GM12878 (cell line): ENCODE results near the gene PROZ. TPM values are rescaled to one million over a fixed set of nuclear protein-coding genes. Genes with fewer than 3 reads are reported as not detected.

Experiments used
- ATAC-seq: fragments of 200-7000 bp; cut with Tn5 transposase; 3 replicates; pipeline ENCODE4 v1.9.1; 2020; ENCODE audit warnings: mild to moderate bottlenecking, moderate library complexity
- BruUV-seq: library from RNA; stranded (reverse); fragments of 400-500 nt; replicated peaks from 2 replicates; lab custom pipeline; 2021; lab: Mats Ljungman, UMichigan
- CTCF ChIA-PET: fragments of 300-600 bp; sonication (Branson Sonifier 250); formaldehyde crosslinking; extraction: SDS; loops from one replicate; lab custom pipeline; 2021; ENCODE audit warnings: inconsistent platforms; lab: Yijun Ruan, JAX
- POLR2A ChIA-PET: fragments of 350-600 bp; formaldehyde crosslinking; extraction: SDS; loops from one replicate; lab custom pipeline; 2021; ENCODE audit warnings: inconsistent platforms; lab: Charles Lee
- RAD21 ChIA-PET: fragments of 300-600 bp; sonication (Branson Sonifier 250); formaldehyde crosslinking; loops from one replicate; lab custom pipeline; 2023; ENCODE audit warnings: antibody characterized with exemption; ENCODE audit not compliant: unreplicated experiment; lab: Charles Lee
- SMC1A ChIA-PET: fragments of 300-600 bp; sonication (Branson Sonifier 250); formaldehyde crosslinking; loops from one replicate; lab custom pipeline; 2023; ENCODE audit not compliant: unreplicated experiment, uncharacterized antibody; lab: Charles Lee
- DNase-seq: peaks from one replicate; pipeline ENCODE4 v3.0.0-alpha.2; 2011; ENCODE audit warnings: low read depth, low spot score
- FAIRE-seq: peaks from 3 replicates; lab custom pipeline; 2011; peaks lifted over from hg19 to GRCh38; lab: Jason Lieb, UNC
- H2AFZ ChIP-seq: 2 replicates; pipeline ENCODE4 v1.6.0; 2011; ENCODE audit warnings: low read depth, low read length, control low read depth; ENCODE audit not compliant: control insufficient read depth
- H3K27ac ChIP-seq: 2 replicates; pipeline ENCODE4 v1.5.1; 2011; ENCODE audit warnings: control low read depth; ENCODE audit not compliant: control insufficient read depth, insufficient read depth
- H3K27me3 ChIP-seq, 2 experiments: replicated peaks in 1 of 2; 2 replicates each; pipeline versions ENCODE4 v1.6.0 to v1.6.1; 2011; ENCODE audit warnings: low read length in 1 of 2; ENCODE audit not compliant: control insufficient read depth in 2 of 2, insufficient read depth in 2 of 2
- H3K36me3 ChIP-seq, 2 experiments: 2 replicates each; pipeline ENCODE4 v1.5.1; 2011; ENCODE audit warnings: low read length in 1 of 2; ENCODE audit not compliant: control insufficient read depth in 2 of 2, insufficient read depth in 2 of 2
- H3K4me1 ChIP-seq: 2 replicates; pipeline ENCODE4 v1.6.1; 2011; ENCODE audit warnings: mild to moderate bottlenecking, low read length, moderate library complexity, mixed read lengths; ENCODE audit not compliant: control insufficient read depth, insufficient read depth
- H3K4me2 ChIP-seq: 2 replicates; pipeline ENCODE4 v1.6.0; 2011; ENCODE audit warnings: control low read depth; ENCODE audit not compliant: control insufficient read depth, insufficient read depth
- H3K4me3 ChIP-seq: fragments of 200-600 bp; sonication (generic); 2 replicates; pipeline ENCODE4 v1.5.1; 2016
- H3K79me2 ChIP-seq: 2 replicates; pipeline ENCODE4 v1.6.0; 2011; ENCODE audit warnings: low read length; ENCODE audit not compliant: control insufficient read depth, insufficient read depth
- H3K9ac ChIP-seq: 2 replicates; pipeline ENCODE4 v1.8.0; 2011; ENCODE audit warnings: low read length, control low read depth, mixed read lengths; ENCODE audit not compliant: control insufficient read depth, insufficient read depth
- H3K9me3 ChIP-seq: replicated peaks from 3 replicates; pipeline ENCODE4 v1.5.1; 2011; ENCODE audit warnings: mild to moderate bottlenecking, low read length; ENCODE audit not compliant: control insufficient read depth, insufficient read depth
- H4K20me1 ChIP-seq: 2 replicates; pipeline ENCODE4 v1.6.0; 2011; ENCODE audit not compliant: control insufficient read depth, insufficient read depth
- FOXK2 ChIP-seq: fragments of 450-650 bp; IDR thresholded peaks from 2 replicates; pipeline ENCODE4 v1.6.1; 2017; ENCODE audit warnings: mild to moderate bottlenecking, moderate library complexity
- JUNB ChIP-seq: IDR thresholded peaks from 2 replicates; pipeline ENCODE4 v1.6.1; 2016; ENCODE audit warnings: antibody characterized with exemption, mild to moderate bottlenecking
- MTA3 ChIP-seq: IDR thresholded peaks from 2 replicates; pipeline ENCODE4 v1.6.1; 2012; ENCODE audit warnings: low read length, inconsistent platforms, borderline replicate concordance
- NR2C1 ChIP-seq: fragments of 450-650 bp; IDR thresholded peaks from 2 replicates; pipeline ENCODE4 v1.6.1; 2017; ENCODE audit warnings: antibody characterized with exemption, mild to moderate bottlenecking, moderate library complexity
- POLR2AphosphoS2 ChIP-seq: IDR thresholded peaks from 2 replicates; pipeline ENCODE4 v1.6.1; 2011; ENCODE audit warnings: low read depth, mild to moderate bottlenecking, low read length, improper control_type of control experiment, moderate library complexity
- RAD21 ChIP-seq: IDR thresholded peaks from 2 replicates; pipeline ENCODE4 v1.6.1; 2011; ENCODE audit warnings: mild to moderate bottlenecking, low read depth, low read length, moderate library complexity; ENCODE audit not compliant: insufficient read depth
- STAT1 ChIP-seq: fragments of 450-650 bp; conservative IDR thresholded peaks from 2 replicates; pipeline ENCODE4 v1.6.1; 2014; ENCODE audit warnings: antibody characterized with exemption, mild to moderate bottlenecking
- ZBED1 ChIP-seq: IDR thresholded peaks from 2 replicates; pipeline ENCODE4 v1.6.1; 2016; ENCODE audit warnings: borderline replicate concordance
- ZZZ3 ChIP-seq: IDR thresholded peaks from 2 replicates; pipeline ENCODE4 v1.6.1; 2011; ENCODE audit warnings: low read depth; ENCODE audit not compliant: control insufficient read depth, insufficient read length
- WGBS: methylation state at CpG from one replicate; pipeline ENCODE4 v1.1.6; 2016; ENCODE audit warnings: low lambda C conversion rate; ENCODE audit not compliant: insufficient replicate concordance, insufficient coverage; ENCODE audit errors: missing lambda C conversion rate; 5-methylcytosine and 5-hydroxymethylcytosine counted together
- in situ Hi-C: fragments of 300-500 bp; cut with MboI; formaldehyde crosslinking; loops from 9 replicates; pipeline ENCODE4 v1.14.3; 2018; ENCODE audit warnings: mixed read lengths
- intact Hi-C: fragments of 100-400 bp; cut with micrococcal nuclease; formaldehyde crosslinking; loops from one replicate; pipeline ENCODE4 v1.14.2; 2022; ENCODE audit not compliant: unreplicated experiment
- polyA plus RNA-seq, 11 experiments: library from polyadenylated mRNA; depleted of rRNA in 4 of 11; unstranded in 6 of 11; stranded (reverse) in 5 of 11; fragments of >200 nt; fragmentation: Nextera tagmentation in 4 of 11; fragmentation: Illumina TruSeq in 1 of 11; extraction: Ambion mirVana in 4 of 11; extraction: Trizol in 1 of 11; gene quantifications; 1 replicate in 1 of 11; 2 replicates in 10 of 11; pipeline versions ENCODE4 v1.2.1 to v1.2.3, GENCODE V29; 2011 to 2016; ENCODE audit warnings: inconsistent platforms in 2 of 11, missing spikeins in 2 of 11, low read depth in 1 of 11
- total RNA-seq, 4 experiments: library from RNA; depleted of rRNA in 3 of 4; stranded (reverse); fragments of >200 nt in 3 of 4; fragmentation: Illumina TruSeq in 1 of 4; extraction: Trizol in 1 of 4; gene quantifications; 2 replicates each; pipeline versions ENCODE4 v1.2.1 to v1.2.3, GENCODE V29; 2013 to 2021
- TF ChIP-seq, protein P1 (sequence below): fragments of 450-650 bp; IDR thresholded peaks from 2 replicates; pipeline ENCODE4 v1.6.1; 2018; ENCODE audit warnings: borderline replicate concordance, mild to moderate bottlenecking; ENCODE audit not compliant: partially characterized antibody

The PROZ gene
- total and polyA plus RNA-seq, 10 of the 15 experiments (the other 5 are each of a cell fraction or from before 2014, with no cell fraction given), result 0.07 to 0.24 (median 0.21) TPM; not detected in 7

DNA sequence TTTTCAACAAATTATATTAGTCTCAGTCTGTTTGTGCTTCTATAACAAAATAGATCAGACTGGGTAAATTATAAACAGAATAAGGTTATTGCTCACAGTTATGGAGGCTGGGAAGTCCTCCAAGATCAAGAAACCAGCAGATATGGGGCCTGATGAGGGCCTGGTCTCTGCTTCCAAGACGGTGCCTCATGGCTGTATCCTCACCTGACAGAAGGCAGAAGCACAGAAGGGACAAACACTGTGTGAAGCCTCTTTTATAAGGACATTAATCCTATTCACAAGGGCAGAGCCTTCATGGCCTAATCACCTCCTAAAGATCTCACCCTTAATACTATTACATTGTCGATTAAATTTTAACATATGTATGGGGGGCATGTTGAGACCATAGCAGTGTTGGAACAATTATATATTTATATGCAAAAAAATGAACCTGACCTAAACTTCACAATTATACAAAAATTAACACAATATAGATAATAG, 23.1 kb upstream of the PROZ start:
- Histone ChIP-seq H3K4me2 (no peak overlapping the region), H3K27ac (no peak overlapping the region), H3K27me3 (0 out of 4 replicates have a peak, but pooled peaks cover 0 to 3% of the 10 kb centered on the region in 2 experiments), H3K4me1 (no peaks in the 10 kb centered on the region), H3K79me2 (no peaks in the 10 kb centered on the region), H3K9ac (no peak overlapping the region), H4K20me1 (no peaks in the 10 kb centered on the region), H3K4me3 (no peak overlapping the region), H3K9me3 (peaks cover 2% of the 10 kb centered on the region; the same call in 1 of the 3 replicates), H2AFZ (no peak overlapping the region), H3K36me3 (no peaks in the 10 kb centered on the region)
- FAIRE-seq, result no peak
- ChIA-PET RAD21 (no interaction called here), POLR2A (no interaction called here), CTCF (no interaction called here), SMC1A (no interaction called here)
- no peak for ATAC-seq
- WGBS, result 39% methylated on average over 2 of the region's 2 CpGs
- no peak for DNase-seq
- BruUV-seq, result no TSS peak
- in situ Hi-C loops, result no loop called here
- TF ChIP-seq JUNB, result no peak
- no peak for TF ChIP-seq ZZZ3
- no peak for TF ChIP-seq FOXK2
- no peak for TF ChIP-seq NR2C1
- no peak for TF ChIP-seq RAD21
- TF ChIP-seq STAT1, result no peak
- TF ChIP-seq, protein P1, sequence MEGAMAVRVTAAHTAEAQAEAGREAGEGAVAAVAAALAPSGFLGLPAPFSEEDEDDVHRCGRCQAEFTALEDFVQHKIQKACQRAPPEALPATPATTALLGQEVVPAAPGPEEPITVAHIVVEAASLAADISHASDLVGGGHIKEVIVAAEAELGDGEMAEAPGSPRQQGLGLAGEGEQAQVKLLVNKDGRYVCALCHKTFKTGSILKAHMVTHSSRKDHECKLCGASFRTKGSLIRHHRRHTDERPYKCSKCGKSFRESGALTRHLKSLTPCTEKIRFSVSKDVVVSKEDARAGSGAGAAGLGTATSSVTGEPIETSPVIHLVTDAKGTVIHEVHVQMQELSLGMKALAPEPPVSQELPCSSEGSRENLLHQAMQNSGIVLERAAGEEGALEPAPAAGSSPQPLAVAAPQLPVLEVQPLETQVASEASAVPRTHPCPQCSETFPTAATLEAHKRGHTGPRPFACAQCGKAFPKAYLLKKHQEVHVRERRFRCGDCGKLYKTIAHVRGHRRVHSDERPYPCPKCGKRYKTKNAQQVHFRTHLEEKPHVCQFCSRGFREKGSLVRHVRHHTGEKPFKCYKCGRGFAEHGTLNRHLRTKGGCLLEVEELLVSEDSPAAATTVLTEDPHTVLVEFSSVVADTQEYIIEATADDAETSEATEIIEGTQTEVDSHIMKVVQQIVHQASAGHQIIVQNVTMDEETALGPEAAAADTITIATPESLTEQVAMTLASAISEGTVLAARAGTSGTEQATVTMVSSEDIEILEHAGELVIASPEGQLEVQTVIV, result no peak
- TF ChIP-seq MTA3, result no peak
- TF ChIP-seq ZBED1, result no peak
- TF ChIP-seq POLR2AphosphoS2, result no peak
- intact Hi-C loops, result no loop called here
